Dermis microvascular lymphatic vessel endothelial cell (primary cell): ENCODE results near the gene ACTN4. TPM values are rescaled to one million over a fixed set of nuclear protein-coding genes. Genes with fewer than 3 reads are reported as not detected.

ENCODE experiments used
- DNase-seq, 2 donors: peaks; one replicate each; pipeline versions ENCODE4 v3.0.0 to v3.0.0-alpha.2; 2010; ENCODE audit warnings: low read depth in 2 of 2
- total RNA-seq: library from RNA; depleted of rRNA; stranded (reverse); fragments of >200 nt; gene quantifications from 2 replicates; pipeline ENCODE4 v1.2.1, GENCODE V29; 2014

The ACTN4 gene
- total RNA-seq, 1 donor from 2014 or later, result 126 TPM

DNA sequence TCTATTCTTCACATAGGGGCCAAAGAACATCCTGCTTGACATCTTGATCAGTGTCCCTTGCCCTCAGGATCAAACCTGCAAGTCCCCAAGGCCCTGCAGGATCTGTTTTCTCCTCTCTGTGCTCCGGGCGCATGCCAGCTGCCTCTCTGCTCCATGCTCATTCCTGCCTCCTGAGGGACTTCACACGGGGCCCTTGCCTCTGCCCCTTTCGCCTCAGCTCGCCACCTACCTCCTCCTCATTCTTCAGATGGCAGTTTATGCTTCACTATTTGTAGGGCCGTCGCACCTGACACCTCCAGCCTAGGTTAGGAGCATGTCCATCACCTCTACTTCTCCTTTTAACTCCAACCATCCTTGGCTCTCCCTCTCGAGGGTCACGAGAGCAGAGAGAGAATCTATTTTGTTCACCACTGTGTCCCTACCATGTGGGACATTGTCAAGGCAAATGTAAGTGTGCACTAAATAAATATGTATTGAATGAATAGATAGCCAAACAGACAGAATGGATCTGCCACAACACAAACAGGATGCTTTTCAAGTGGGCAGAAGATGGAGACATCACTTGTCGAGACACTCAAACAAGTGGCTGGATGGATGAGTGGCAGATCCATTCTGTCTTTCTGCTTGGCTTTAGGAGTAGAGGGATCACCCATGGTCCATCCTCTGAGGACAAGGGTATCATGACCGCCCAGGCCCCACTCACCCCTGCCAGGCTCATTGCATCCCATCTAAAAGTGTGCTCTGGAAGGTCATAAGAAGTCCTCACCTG lies 29.6 kb downstream of the ACTN4 start:
- no peak for DNase-seq

GRCh38 chr19:38678217-38678890 lies 30.9 kb downstream of the ACTN4 start:
- no peak for DNase-seq

DNA sequence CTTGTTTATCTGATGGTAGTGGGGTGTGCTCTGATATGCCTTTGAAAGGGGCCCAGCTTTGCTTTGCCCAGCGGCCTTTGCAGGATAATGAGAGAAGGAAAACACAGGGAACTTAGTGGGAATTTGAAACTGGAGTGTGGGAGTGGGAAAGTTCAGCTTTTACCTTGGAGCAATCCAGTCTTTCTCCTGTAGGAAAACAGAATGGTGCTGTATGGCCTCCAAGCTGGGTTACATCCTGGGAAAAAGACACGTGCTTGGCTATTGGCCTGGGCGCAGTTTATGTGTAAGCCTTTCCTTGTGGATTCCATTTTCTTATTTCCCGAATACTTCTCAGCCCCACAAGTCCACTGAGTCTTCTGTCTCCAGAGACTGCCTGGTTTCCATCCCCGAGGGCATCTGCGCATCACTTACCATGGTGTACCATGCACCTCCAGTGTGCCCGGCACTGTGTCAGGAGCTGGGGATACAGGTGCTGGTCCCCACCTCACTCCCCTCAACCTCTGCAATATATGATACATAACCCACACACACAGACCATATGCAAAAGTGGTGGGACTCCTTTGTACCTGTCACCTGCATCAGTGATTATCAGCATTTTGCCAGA lies 31.5 kb downstream of the ACTN4 start:
- no peak for DNase-seq

- DNase-seq, result no peak
These were observed 32.4 kb downstream of the ACTN4 start for GRCh38 chr19:38679839-38680238.

DNA sequence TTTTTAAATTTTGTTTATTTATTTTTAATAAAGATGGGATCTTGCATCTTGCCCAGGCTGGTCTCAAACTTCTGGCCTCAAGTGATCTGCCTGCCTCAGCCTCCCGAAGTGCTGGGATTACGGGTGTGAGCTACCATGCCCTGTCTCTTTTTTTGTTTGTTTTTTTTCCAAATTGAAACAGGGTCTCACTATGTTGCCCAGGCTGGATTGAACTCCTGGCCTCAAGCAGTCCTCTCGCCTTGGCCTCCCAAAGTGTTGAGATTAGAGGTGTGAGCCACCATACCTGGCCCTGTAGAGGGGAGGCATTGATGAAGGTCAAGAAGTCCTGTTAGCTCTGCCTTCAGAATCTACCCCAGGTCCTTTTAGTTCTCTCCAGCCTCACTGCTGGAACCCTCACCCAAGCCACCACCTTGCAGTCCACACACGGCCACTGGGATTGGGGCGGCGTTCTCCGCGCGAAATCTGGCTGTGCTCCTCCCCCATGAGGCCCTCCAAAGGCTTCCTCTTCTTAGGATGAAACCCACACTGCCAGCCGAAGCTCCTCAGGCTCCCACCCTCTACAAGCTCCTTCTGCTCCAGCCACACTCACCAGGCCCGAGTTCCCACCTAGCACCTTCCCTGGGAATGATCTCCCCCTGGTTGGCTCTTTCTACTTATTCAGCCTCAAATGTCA lies 34.9 kb downstream of the ACTN4 start:
- DNase-seq, result no peak

DNA sequence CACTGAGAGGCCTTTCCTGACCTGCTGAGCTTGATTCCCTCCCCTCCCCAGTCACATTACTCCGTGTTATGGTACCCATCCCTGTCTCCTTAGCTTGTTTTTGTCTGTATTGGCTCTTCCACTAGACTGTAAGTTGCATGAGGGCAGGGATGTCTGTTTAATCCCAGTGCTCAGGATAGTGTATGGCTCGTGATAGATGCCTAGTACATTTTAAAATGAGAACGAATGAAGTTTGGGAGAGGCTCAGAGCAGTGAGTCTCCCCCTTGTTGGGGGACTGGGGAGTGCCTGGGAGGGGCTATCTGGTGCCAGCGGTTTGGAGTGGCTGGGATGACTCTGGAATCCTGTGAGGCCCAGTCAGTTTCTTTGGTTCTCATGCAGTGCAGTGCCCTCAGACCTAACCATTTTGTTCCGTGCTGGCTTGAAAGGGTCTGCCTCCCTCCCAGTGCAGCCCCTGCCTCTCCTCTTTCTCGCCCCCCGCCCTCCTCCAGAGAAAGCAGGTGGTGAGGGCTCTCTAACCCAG lies 35.5 kb downstream of the ACTN4 start:
- DNase-seq, result no peak

DNA sequence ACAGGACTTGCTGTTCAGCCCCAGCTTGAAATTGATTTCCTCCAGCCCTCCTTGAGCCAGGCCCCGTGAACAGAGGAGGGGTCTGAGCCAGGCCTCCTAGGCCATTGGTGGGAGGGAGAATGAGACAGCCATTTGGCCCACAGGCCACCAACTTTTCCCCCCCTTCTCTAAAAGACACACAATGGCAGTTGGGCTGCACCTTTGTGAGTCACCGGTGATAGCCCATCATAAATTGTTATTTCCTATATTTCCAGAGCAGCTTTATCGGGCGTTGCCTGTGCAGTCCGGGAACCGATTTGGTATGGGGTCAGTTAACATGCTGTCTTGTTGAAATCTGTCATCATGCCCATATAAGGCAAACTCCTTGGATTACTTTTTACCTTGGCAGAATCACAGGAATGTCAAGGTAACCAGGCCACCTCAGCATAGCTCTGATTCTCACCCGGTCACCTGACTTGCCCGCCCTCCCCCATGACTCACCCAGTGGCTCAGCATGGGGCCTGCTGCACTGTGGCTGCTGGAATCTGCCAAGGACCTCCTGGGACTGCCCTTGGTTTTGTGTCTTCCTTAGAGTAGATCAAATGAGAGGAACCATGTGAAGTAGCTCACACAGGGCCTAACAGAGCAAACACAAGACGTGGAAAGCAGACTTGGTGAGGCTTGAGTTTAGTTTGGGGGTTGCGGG lies 36.1 kb downstream of the ACTN4 start:
- peak; percentile 82 to 93 for DNase-seq

DNA sequence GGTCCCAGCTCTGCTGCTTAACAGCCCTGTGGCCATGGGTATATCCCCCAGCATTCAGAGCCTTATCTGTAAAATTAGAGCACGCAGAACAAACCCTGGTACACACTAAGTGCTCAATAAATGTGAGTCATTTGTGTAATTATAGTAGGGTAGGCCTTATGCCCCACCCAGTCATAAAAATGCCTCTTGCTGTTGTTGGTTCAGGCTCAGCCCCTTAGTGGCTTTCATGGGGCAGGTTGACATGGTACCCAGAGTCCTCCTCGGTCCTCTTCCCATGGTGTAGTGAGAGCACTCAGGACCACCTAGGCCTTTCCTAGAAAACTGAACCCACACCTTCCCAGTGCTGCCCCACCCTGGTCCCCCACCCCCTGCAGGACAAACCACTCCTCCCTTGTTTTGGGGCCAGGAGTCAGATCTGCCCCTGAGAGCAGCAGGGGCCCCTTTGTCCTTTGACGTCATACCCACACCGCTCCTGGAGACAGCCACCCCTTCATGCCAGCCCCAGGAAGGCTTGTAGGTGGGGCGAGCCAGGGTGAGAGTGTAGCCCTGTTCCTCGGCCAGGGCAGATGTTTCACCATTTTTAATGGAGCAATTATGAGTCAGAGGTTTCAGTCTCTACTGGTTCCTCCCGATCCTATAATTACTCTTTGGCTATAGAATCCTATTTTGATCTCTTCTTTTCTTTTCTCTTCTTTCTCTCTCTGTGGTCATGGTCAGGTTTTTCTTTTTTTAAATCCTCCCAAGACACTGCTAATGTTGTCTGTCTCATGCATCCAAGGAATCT lies 36.8 kb downstream of the ACTN4 start:
- peak in 1 of 2 donors; percentile 65 for DNase-seq

DNA sequence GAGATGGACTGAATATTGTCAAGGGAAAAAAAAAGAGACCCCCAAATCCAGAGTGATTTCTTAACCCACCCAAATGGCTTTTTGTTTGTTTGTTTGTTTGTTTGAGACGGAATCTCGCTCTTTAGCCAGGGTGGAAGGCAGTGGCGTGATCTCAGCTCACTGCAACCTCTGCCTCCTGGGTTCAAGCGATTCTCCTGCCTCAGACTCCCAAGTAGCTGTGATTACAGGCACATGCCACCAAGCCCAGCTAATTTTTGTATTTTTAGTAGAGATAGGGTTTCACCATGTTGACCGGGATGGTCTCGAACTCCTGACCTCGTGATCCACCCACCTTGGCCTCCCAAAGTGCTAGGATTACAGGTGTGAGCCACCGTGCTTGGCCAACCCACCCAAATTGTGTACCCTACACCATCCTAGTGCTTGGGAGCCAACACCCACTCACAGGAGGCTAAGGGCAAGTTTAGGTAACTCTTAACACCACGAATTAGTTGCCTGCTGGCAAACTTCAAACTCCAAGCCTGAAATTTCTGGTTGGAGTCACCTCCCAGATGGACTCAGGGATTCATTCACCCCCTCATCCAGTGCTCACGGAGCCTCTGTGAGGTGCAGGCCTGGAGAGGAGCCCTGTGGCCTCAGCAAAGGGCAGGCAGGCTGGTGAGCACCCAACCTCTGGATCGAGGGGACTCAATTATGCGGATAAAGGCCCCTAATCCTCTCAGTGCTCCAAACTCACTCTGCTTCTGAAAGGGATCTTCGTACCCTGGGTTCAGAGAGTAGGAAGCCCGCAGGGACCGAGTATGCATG lies 37.6 kb downstream of the ACTN4 start:
- DNase-seq, result no peak

DNA sequence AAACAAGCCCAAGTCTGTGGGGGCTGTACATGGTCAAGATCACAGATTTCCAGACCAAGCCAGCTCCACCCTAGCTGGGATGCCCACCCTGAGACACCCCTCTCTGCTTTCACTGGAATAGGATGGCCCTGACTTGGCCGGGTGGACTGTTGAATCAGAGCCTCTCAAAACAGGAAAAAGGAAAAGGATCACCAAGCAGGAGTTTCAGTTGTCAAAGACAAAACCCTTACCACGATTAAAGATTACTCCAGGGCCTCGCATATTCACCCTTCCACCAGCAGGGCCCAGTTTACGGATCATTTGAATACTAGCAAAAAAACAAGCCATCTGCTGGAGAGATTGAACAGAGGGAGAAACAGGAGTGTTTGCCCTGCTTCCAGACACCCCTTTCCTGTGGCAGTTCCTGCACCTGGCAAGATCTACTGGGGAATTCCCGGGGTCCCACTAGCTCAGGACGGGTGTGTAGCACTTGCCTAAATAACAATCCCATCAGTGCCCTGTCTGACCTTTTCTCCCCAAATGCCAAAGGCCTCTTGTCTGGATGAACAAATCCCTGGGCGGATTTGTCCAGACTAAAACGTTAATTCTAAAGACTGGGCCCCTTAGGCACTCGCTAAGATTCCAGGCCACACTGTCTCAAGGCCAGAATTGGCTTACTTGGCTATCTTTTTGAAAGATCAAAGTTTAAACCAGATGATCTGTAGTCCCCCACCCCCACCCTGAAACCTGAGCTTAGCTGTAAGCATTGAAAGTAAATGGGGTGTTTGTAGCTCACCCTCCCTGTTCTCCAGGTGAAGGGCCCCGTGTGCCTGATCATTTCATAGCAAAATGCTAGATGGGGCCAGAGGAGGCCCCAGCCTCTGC lies 38.4 kb downstream of the ACTN4 start:
- peak in 1 of 2 donors; percentile 90 for DNase-seq

DNA sequence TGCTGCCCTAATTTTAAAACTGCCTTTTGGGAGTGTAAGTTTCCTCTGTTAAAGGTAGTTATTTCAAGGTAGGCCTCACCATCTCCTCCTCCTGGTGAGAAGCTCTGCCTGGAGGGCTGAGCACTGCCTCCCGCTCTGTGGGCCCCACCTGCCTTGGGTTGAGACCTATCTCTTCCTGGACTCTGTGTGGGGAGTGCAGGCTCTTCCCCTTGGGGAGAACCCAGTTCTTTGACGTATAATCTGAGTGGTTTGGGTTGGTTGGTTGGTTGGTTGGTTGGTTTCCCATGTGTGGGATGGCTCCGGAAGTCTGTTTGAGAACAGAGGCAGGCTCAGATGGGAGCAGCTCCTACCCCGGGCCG lies 39.1 kb downstream of the ACTN4 start:
- no peak for DNase-seq

DNA sequence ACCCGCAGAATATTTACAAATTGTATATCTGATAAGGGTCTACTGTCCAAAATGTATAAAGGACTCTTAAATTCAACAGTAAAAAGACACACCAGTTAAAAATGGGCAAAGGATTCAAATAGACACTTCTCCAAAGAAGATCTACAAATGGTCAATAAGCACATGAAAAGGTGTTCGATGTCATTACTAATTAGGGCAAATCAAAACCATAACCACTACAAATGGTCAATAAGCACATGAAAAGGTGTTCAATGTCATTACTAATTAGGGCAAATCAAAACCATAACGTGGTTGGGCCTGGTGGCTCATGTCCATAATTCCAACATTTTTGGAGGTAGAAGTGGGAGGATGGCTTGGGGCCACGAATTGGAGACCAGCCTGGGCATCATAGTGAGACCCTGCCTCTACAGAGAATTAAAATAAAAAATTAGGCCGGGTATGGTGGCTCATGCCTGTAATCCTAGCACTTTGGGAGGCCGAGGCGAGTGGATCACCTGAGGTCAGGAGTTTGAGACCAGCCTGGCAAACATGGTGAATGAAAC lies 40.5 kb downstream of the ACTN4 start:
- no peak for DNase-seq

DNA sequence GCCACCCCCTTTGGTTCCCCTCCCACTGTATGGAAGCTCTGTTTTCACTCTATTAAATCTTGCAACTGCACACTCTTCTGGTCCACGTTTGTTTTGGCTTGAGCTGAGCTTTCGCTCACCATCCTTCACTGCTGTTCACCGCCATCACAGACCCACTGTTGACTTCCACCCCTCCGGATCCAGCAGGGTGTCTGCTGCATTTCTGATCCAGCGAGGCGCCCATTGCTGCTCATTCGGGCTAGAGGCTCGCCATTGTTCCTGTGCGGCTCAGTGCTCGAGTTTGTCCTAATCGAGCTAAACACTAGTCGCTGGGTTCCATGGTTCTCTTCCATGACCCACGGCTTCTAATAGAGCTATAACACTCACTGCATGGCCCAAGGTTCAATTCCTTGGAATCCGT lies 42.7 kb downstream of the ACTN4 start:
- no peak for DNase-seq

DNA sequence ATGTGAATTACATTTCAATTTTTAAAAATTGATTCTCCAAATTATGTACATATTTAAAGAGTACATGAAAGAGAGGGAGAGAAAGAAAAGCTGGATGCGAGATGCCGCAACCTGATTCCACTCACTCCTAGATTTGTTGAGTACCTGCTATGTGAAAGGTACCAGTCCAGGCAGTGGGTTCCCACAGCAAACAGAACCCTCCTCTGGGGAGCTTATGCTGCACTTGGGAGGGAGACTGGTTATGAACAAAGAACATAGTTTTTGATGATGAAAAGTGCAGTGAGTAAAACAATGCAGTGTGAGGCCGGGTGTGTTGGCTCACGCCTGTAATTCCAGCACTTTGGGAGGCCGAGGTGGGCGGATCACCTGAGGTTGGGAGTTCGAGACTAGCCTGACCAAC lies 43.4 kb downstream of the ACTN4 start:
- no peak for DNase-seq

- DNase-seq, result no peak
These were observed 44.5 kb downstream of the ACTN4 start for GRCh38 chr19:38691938-38692457.

- no peak for DNase-seq
These were observed 45.3 kb downstream of the ACTN4 start for GRCh38 chr19:38692458-38693379.
